SW480 (cell line): ENCODE measurements around the gene RPL18.

ENCODE experiments used
- DNase-seq: peaks from one replicate; pipeline ENCODE4 v3.0.0-alpha.2; 2016; ENCODE audit warnings: low spot score

The RPL18 gene

DNA sequence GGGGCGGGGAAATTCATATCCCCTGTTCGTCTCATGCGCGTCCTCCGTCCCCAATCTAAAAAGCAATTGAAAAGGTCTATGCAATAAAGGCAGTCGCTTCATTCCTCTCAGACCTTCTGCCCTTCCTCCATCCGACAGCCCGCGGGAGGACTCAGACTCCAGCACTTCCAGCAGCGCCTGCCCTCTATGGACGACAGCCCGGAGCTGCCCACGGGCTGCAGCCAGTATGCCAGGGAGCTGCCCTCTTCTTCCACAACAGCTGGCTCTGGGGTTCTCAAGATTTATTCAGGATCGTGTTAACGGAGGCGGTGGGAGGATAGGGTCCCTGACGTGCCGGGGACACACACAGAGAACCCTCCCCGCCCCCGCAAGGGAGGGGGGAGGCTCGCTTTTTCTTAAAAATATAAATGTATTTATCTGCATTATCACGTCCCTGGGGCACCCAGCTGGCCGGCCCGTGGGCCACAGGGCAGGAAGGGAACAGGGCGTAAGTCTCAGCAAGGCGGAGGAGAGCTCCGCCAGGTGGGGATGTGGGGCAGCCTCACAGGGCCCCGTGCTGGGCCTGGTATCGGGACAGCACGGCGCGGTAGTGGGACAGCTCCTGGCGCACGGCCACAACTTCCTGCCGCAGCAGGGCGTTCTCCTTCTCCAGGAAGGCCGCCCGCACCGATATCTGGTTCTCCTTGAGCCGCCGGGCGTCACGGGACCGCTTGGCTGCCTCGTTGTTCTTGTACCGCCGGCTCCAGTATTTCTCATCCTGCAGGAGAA is 11.5 kb upstream of the RPL18 start:
- peak; percentile 64 for DNase-seq

DNA sequence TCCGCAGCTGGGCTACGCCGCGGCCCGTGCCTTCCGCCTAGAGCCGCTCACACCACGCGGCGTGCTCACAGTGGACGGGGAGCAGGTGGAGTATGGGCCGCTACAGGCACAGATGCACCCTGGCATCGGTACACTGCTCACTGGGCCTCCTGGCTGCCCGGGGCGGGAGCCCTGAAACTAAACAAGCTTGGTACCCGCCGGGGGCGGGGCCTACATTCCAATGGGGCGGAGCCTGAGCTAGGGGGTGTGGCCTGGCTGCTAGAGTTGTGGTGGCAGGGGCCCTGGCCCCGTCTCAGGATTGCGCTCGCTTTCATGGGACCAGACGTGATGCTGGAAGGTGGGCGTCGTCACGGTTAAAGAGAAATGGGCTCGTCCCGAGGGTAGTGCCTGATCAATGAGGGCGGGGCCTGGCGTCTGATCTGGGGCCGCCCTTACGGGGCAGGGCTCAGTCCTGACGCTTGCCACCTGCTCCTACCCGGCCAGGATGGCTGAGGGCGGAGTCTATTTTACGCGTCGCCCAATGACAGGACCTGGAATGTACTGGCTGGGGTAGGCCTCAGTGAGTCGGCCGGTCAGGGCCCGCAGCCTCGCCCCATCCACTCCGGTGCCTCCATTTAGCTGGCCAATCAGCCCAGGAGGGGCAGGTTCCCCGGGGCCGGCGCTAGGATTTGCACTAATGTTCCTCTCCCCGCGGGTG is 10.8 kb upstream of the RPL18 start:
- peak; percentile 80 for DNase-seq

DNA sequence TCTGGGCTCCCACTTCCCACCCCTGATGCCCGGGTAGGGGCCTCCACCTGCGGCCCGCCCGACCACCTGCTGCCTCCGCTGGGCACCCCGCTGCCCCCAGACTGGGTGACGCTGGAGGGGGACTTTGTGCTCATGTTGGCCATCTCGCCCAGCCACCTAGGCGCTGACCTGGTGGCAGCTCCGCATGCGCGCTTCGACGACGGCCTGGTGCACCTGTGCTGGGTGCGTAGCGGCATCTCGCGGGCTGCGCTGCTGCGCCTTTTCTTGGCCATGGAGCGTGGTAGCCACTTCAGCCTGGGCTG is 10.3 kb upstream of the RPL18 start:
- no peak for DNase-seq

DNA sequence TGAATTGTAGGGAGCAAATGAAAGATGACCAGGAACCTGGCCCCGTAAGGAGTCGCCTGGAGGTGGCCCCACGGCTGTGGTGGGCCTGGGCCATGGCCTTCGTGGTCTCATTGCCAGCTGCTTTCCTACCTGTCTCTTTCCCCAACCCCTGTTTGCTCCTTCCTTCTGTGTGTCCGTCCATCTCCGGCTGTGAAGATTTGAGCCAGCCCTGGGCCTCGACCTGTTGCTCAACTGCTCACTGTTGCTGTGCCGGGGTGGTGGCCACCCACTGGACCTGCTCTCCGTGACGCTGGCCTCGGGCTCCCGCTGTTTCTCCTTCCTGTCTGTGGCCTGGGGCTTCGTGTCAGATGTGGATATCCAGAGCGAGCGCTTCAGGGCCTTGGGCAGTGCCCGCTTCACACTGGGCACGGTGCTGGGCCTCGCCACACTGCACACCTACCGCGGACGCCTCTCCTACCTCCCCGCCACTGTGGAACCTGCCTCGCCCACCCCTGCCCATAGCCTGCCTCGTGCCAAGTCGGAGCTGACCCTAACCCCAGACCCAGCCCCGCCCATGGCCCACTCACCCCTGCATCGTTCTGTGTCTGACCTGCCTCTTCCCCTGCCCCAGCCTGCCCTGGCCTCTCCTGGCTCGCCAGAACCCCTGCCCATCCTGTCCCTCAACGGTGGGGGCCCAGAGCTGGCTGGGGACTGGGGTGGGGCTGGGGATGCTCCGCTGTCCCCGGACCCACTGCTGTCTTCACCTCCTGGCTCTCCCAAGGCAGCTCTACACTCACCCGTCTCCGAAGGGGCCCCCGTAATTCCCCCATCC is 9.7 kb upstream of the RPL18 start:
- no peak for DNase-seq

DNA sequence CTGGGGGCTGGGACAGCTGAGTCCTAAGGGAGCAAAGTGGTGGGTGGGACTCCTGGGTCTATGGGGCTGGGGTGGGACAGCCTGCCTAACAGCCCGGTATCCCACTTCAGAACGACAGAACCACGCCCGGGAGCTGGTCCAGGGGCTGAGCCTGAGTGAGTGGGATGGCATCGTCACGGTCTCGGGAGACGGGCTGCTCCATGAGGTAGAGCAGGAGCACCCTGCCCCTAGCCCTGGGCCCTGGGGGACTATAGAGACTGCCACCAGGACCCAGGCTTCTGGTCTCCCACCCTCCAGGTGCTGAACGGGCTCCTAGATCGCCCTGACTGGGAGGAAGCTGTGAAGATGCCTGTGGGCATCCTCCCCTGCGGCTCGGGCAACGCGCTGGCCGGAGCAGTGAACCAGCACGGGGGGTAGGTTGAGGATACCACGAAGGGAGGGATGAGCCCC is 8.9 kb upstream of the RPL18 start:
- DNase-seq: no peak

DNA sequence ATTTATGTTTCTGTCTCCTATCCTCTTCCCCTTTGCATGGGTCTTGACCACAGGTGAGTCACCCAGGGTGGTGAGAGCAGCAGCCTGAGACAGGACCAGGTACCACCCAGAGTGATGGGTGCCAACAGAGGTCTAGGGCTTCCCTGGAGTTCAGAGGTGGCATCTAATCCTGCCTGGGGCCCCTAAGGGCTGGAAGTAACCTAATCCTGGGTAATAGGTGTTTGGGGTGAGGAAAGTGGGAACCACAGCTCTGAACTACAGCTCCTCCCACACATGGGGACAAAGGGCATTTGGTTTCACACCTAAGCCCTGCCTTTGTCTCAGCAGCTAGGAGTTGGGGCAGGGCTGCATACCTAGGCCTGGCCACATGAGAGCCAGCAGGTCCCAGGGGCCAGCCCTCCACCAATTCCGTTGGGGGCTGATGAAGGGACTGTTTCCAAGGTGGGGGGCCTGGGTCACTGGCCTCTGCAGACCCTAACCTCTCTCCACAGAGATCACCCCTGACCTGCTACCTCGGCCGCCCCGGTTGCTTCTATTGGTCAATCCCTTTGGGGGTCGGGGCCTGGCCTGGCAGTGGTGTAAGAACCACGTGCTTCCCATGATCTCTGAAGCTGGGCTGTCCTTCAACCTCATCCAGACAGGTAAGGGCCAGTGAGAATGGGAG is 8.4 kb upstream of the RPL18 start:
- peak; percentile 98 for DNase-seq

DNA sequence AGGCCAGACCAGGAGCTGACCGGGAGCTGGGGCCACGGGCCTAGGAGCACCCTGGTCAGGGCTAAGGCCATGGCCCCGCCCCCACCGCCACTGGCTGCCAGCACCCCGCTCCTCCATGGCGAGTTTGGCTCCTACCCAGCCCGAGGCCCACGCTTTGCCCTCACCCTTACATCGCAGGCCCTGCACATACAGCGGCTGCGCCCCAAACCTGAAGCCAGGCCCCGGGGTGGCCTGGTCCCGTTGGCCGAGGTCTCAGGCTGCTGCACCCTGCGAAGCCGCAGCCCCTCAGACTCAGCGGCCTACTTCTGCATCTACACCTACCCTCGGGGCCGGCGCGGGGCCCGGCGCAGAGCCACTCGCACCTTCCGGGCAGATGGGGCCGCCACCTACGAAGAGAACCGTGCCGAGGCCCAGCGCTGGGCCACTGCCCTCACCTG is 6.9 kb upstream of the RPL18 start:
- no peak for DNase-seq

DNA sequence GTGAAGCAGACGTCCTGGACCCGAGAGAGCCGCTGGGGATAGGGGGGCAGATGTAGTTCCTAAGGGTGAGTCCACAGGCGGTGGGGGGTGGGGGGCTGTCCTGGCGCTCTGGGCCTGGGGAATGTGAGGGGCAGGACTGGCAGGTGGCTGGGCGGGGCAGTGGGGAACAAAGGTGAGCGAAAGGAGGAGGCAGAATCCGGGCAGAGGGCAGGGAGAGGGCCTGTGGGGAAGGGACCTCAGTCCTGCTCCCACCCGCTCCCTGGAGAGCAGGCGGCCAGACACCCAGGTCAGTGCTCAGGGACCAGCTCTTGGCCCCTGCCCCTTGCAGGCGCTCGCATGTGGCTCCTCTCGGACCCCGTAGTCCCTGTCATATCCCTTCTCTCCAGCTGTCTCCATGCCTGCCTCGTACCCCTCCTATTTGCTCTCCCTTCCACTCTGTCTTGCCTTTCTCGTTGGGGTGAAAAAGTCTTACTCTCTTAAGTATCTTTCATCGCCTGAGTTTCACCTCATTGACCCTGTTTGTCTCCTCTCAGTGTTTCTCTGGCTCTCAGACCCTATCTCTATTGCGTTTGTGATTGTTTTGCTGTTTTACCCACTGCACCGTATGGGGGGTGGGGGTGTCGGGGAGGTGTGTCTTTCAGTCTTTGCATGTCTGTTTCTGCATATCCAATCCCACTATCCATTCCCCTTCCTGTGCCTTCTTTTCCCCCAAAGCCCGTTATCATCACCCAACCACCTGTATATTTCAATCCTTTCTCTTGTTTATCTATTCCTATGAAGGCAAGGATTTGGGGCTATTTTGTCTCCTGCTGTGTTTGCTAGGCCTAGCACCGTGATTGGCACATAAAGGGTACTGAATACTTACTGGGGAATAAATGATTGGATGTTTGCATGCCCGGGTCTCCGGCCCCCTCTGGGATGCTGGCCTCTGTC is 6.1 kb upstream of the RPL18 start:
- DNase-seq: no peak

DNA sequence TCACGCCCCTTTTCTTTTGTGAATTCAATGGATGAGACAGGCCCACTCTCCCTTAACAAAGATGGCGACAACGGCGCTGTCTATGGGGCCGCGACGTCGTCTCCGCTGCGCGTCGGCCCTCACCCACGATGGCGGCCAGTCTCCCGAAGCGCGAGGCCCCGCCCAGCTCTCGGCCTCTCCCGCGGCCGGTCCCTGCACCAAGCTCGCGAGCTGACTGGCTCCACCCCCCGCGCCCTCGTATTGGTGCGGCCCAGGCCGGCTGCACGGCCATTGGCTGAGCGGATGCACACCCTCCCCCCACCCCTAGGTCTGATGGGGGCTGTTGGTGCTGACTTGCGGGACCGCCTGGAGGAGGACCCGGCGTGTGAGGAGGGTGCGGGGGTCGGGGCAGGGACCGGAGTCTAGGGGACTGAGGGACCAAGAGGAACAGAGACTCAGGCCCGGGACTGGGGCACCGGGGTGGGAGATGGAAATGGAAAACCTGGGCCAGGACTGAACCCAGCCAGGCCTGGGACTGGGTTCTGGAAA is 5.2 kb upstream of the RPL18 start:
- peak; percentile 98 for DNase-seq

DNA sequence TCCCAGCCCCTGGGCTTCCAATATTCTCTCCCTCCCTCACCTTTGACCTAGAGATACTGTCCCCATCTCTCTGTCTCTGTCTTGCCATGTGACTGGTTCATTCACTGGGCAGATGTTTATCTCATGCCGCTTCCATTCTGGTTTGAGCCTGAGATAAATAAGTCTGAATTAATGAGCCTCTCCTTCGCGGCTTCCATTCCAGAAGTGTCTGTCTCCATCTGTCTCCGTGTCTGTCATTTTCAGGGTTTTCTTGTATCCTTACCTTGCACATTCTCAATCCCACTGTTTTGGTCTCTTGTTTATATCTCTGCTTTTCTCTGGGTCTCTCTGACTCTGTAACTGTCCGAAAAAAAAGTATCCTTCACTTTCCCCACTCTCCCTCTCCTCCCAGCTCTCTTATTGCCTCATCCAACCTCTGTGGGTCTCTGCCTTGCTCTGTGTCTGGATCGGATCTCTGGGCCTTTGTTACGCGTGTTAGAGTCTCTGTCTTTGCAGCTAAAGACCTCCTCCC is 4.6 kb upstream of the RPL18 start:
- no peak for DNase-seq

DNA sequence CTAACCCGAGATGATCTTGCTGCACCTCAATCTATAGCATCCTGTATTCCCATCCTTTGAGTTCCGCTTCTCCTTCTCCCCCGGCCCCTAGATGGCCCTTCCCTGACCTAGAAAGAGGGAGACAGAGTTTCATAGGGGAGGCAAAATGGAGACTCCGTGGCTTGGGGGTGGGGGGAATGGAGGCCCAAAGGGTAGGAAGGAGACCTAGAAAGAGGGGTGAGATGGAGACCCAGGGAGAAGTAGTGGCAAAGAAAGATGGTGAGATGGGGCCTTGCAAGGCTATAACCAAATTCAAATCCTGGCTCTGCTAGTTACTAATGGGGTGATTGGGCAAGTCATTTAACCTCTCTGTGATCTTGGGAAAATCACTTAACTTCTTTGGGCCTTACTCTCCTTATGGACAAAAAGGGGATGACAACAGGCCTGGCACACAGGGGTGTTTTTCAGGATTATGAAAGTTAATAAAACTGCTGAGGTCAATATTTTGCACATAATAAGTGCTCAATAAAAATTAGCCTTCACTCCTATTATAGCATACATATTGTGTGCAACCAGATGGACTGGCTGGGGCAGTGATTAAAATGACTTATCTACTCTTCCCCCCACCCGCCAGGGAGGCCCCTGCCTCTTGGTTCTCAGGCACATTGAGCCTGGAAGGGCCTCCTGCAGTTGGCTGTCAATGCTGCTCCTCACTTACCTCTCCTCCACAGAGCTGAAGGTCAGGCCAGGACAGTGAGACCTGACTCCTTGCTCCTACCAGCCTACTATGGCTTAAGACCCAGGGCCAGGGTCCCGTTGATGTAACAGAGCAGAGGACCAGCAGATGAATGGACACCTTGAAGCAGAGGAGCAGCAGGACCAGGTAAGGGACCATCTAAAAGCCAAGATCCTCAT is 961 bp upstream of the RPL18 start:
- DNase-seq: no peak

DNA sequence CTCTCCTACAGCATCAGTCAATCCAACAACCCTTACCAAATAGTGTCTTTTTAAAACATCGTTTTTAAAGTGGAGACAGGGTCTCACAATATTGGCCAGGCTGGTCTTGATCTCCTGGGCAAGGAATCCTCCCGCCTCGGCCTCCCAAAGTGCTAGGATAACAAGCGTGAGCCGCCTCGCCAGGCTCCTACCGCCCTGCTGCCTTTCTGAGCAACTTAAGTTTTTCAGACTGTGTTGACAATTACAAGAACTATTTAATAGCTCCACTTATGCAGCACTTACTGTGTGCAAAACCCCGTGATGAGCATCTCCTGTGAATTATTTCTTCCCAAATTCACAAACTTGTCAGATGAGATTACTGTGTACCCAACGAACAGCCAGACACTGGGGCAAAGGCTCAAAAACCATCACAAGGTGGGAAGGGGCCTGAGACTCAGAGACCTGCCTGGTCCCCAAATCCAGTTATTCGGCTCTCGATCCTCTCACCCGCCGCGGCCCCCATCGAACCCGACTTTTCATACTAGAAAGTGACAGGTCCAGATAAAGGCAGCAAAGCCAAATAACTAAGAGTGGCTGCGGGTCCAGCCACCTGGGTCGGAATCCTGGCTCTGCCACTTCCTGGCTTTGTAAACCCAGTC is 581 bp downstream of the RPL18 start:
- DNase-seq: no peak

DNA sequence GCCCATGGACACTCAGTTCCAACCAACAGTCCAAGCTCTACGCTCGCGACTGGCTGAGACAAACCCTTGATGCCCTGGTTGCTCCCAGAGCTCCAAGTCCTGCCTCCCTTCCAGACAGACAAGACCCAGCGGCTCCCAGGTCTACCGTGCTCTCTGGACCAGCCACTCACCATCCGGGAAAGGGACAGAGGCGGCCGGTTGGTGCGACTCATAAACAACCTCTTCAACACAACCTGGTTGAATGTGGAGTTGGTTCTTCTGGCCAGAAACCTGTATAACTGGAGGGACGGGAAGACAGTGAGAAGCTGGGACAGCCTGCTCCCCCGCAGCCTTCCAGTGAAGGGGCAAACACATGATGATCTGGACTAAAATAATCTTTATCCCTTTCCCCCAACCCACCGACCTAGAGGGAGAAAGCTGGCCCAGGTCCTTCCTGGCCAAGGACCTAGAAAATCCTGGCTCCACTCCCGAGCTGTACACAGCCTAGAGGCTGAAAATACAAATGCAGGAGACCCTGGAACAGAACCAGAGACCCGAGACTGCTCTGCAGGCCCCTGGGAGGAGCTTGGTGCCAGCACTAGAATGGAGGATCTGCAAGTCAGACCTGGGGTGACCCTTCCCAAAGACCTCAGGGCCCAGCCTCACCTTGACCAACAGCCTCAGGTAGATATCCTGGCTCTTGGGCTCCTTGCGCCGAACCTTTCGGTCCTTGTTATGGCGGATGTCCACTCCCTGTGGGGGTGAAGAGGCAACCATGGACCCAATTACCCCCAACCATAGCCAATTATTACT is 1.6 kb downstream of the RPL18 start:
- DNase-seq: no peak

DNA sequence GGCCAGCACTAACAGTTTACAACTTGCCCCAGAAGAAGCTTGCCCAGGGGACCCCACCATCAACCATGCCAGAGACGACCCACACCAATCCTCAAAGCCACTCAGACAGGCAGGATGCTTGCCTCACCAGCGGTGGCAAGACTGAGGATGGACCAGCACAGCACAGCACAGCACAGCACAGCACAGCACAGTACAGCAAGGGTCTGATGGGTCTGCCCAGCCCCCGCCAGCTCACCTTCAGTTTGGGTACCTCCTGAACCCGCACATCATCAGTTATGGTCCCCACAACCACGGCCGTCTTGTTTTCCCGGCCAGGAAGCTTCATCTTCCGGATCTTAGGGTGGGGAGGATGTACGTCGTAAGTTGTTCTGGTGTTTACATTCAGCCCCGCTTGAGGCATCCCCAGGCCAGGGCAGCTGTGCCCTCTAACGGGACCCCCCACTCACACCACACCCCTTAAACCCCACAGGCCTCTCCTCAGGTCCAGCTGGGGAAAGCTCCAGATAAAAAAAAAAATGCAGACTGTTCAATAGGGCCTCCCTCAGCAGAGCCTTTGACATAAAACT is 2.4 kb downstream of the RPL18 start:
- DNase-seq: no peak

DNA sequence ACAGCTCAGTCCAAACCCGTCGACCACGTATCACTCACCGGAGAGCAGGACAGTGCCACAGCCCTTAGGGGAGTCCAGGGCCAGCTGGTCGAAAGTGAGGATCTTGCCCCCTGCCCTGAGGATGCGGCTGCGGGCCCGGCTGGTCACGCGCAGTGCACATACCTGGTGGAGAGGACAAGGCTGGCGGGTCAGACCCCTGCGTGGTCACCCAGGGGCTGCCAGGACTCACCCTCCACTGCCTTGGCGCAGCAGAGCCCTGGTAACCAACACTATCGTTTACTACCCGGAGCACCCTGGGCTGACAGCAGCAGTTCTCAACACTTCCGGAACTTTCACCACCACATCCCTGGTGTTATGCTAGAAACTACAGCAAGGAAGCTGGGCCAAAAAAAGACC is 2.9 kb downstream of the RPL18 start:
- no peak for DNase-seq

DNA sequence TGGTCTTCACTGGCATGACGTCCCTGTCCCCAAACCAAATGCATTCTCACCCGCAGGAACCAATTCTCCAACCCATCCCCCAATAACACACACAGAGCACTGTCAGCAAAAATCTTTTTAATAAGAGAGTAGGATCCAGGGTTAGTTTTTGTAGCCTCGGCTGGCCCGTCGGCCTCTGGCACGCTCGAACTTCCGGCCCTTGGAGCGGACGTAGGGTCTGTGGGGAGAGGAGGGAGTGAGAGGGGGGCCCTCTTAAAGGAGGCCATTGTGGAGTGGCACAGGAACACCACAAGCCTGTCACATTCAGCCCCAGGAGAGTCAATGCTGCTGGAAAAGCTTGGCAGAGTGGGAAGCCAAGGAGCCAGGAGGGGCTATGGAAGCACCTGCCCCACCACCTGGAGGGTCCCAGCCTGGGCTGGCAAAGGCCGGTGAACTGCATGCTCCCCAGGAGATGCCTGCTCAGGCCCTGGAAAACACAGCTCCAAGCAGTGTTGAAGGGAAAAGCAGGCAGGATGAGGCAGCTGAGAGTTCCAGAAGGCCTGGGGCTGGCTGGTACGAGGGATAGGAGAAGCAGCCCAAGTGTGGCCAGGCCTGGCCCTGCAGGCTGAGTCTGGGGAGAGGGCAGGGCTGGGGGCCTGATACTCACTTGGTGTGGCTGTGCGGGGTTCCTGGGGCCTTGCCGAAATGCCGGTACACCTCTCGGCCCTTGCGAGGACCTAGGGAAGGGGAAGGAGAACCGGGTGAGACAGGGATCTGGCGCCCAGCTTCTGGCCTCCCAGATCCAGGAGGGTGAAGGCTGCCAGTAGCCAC is 3.5 kb downstream of the RPL18 start:
- no peak for DNase-seq
